HK-2 (cell line): ENCODE results near the gene SCAMP4.

ENCODE experiments used
- DNase-seq: peaks from one replicate; pipeline ENCODE4 v3.0.0-alpha.2; 2018; ENCODE audit not compliant: unreplicated experiment

SCAMP4 gene

DNA sequence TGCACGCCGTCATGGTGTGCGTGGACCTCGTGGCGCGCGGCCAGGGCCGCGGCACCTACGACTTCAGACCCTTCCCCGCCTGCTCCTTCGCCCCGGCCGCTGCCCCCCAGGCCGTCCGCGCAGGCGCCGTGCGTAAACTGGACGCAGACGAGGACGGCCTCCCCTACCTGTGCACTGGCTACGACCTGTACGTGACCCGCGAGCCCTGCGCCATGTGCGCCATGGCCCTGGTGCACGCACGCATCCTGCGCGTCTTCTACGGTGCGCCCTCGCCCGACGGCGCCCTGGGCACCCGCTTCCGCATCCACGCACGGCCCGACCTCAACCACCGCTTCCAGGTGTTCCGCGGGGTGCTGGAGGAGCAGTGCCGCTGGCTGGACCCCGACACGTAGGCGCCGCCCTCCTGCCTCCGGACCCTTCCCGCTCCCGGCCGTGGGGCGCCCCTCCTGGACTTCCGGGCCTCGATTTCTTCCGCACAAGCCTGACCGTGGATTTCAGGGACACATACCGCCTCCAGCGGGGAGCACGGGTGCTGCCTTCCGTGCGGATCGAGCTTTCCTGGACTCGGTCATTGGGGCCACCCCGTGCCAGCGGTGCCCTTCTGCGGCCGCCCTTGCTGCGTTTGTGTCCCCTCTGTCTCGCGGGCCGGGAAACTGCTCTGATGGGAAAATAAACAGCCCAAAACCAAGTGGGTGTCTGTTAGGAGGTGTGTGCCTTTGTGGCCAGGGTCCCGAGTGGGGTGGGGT lies 7.7 kb downstream of the SCAMP4 start:
- no peak for DNase-seq

DNA sequence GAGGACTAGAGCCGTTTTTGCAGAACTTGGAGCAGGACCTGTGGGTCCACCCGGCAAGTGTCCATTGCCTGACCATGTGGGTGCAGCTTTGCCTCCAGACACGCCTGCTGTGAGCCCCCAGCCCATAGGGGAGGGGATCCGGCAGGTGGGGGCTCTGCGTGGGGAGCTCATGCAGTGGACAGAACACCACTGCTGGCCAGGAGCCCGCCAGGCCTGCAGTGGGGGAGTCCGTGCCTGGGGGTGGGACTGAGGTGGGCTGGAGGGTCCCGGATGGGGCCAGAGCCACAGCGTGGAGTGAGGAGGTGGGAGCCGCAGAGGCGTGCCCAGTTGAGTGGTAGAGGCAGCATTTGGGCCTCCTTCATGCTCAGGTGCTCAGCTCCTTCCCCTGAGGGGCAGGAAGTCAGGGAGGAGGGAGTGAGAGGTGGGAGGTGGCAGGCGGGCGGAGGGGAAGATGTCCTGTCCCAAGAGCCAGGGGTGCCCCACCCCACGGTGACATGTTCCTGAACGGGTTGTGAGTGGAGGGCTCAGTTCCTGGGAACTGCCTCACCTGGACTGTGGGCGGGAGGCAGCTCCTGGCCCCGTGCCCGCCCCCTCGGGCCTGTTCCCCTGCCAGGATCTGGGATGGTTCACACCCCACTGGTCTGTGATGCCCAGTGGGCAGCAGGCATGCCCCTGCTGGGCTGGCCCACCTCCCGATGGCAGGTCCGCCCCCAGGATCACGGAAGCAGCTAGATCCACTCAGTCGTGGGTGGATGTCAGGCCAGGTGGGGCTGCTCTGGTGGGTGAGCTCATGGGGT lies 8.8 kb downstream of the SCAMP4 start:
- DNase-seq = no peak

DNA sequence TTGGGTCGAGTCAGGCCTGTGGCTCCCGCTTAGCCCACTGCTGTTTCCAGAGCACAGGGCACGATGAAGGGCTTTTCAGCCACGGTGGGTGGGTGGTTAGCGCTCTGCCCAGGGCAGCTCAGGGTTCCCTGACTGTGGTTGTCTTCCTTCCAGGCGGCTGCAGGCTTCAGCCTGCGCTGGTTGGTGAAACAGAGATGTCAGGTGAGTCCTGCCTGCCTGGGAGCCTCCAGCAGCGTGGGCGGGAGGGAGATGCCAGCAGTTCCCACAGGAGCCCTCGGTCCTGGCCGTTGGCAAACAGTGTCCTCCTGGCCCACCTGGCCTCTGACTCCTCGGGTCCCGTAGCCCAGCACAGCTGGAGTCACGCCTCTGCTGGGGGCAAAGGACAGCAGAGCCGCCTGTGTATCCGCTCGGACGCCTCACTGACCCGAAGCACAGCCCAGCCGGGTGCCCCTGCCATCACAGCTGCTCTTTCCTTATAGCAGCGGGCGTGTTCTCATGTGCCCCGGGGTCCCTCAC lies 9.7 kb downstream of the SCAMP4 start:
- no peak for DNase-seq

DNA sequence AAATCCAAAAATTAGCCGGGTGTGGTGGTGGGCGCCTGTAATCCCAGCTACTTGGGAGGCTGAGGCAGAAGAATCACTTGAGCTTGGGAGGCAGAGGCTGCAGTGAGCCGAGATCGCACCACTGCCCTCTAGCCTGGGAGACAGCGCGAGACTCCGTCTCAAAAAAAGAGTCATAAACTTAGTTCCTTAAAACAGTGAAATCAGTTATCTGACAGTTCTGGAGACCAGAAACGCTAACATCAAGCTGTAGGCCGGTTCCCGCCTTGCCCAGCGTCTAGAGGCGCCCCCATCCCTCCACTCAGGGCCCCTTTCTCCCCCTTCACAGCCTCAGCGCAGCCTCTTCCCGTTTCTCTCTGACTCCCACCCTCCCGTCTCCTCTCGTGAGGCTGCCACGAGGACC lies 11.9 kb downstream of the SCAMP4 start:
- DNase-seq = no peak

DNA sequence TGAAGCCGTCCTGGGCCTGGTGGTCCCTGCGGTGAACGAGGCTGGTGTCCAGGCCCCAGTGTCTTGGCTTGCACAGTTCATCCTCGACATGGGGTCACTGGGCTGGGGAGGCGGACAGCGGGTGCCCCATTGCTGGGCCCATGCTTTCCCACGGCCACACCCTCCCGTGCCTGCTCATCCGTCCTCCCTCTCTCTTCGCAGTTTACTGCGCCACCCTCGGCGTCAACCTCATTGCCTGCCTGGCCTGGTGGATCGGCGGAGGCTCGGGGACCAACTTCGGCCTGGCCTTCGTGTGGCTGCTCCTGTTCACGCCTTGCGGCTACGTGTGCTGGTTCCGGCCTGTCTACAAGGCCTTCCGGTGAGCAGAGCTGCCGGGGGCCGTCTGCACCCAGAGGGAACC lies 12.7 kb downstream of the SCAMP4 start:
- no peak for DNase-seq

DNA sequence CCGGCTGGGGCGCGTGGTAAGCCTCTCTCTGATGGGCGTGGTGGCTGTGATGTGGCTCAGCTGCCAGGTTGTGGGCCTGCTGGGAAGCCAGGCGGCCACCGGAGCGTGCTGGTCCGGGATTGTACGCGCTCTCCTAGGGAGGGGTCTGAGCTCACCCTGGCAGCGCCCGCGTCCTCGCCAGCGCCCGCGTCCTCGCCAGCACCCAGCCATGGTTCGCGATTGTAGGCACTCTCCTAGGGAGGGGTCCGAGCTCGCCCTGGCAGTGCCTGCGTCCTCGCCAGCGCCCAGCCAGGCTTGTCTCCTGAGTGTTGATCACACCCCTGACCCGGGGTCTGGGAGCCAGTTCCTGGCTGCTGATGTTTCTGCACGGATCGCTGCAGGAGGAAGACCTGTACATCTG lies 13.8 kb downstream of the SCAMP4 start:
- no peak for DNase-seq

DNA sequence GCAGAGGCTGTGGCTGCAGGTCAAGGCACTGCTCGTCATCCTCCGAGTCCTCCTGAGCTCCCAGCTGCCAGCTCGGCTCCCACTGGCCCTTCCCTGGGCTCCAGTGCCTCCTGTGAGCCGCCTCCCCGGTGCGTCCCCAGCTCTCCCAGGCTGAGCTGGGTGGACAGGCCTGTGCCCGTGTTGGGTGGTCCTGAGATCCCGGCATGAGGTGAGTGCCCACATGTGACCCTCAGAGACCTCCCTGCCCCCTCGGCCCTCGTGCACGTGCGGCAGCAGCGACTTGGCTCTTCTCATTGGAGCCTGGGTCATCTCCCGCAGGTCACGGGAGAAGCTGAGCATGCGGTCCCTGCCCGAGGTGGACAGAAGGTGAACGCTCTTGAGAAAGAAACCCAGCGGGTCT lies 15.4 kb downstream of the SCAMP4 start:
- DNase-seq = no peak

DNA sequence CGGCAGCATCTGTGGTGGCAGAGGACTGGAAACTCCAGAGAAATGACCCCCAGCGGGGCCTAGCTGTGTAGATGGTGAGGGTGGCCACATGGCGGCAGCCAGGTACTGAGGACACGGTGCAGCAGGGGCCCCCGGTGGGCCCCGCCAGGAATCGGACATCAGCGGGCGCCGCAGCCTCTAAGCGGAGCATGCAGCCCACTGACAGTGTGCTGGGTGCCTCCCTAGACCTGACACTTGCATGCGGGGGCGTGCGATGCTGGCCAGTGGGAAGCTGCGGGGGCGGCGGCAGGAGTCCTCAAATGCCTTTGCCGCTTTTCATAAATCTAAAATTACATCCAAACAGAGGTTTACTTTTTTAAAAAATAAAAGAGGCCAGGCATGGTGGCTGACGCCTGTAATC lies 16.1 kb downstream of the SCAMP4 start:
- DNase-seq = no peak

DNA sequence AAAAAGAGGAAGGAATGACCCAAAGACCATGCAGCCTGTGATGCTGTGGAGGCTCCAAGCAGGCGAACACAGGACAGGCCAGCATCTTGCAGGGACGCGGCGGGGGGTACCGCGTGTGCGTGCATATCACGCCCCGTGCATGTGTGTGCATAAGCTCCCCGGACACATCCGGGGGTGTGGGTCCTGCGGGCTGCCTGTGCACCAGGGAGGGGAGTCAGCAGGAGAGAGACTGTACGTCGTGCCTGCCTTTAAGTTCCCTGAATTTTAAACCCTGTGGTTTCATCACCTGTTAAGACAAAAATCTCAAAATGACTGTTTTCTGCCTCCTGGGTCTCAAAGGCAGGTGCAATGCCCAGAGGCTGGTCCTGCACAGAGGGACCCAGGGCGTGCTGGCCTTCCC lies 16.6 kb downstream of the SCAMP4 start:
- no peak for DNase-seq

DNA sequence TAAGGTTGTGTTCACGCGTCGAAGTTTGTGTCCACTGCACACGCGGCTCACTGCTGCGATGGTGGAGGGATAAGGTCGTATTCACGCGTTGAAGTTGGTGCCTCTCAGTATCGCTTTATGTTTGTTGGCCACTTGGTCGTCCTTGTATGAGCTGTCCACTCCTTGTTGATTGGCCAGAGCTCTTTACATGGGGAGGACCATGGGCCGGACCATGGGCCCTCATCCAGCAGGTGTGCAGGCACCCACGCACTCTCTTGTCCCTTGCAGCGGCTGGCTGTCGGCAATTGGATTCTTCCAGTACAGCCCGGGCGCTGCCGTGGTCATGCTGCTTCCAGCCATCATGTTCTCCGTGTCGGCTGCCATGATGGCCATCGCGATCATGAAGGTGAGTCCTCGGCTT lies 17.6 kb downstream of the SCAMP4 start:
- DNase-seq = no peak

DNA sequence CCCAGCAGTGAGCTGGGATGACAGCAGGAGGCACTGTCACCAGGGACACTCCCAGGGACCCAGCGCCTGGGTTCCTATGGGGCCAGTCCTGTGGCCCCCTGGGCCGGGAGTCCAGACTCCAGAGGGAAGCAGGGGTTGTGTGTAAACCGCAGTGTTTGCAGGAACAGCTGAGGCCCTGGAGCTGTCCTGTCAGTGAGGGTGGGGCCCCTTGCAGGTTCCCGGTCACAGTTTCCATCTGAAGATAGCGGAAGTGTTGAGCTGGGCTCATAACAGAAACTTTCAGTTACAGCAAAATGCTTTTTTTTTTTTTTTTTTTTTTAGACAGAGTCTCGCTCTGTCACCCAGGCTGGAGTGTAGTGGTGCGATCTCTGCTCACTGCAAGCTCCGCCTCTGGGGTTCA lies 18.1 kb downstream of the SCAMP4 start:
- DNase-seq = no peak

DNA sequence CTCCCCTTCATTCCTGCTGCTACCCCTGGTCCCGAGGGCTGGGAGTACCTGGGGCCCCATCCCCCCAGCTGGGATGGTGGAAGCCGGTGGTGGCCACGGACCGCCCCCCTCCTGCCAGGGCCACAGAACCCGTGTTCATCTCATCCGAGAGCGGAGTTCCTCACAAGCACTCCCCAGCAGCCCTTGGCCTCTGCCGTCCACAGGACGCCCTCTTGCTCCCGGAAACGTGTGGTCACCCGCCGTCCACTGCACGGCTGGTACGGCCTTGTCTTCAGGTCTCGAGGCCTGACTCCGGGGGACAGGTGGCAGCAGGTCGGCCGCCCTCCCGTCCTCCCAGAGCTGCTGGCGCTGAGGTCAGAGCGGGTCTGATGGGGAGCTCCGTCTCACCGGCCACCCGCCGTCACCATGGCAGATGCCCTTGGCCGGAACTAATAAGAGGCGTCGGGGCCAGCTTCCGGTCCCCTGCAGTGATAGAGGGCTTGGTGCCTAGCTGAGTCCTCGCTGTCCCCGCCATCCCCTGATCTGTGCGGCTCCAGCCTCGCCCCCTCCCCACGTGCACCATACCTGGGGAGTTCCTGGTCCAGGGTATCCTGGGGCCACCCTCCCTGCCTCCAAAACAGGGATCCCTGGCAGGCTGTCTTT lies 19.2 kb downstream of the SCAMP4 start:
- DNase-seq = no peak

DNA sequence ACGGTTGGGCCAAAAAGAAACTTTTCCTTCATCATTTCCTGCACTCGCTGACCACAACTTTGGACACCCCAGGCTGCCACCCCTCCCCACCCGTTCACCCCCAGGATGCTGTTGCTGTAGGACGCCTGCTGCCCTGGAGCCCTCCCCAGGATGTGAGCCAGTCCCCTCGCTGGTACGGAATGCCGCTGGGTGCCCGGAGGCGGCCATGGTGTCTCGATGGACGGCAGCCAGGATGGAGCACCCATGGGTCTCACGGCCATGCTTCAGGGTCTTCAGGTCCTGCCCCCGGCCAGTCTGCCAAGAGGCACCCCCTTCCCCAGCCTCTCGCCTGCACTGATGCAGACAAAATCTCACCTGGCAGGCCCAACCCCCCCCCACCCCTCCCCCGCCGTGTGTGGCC lies 20.3 kb downstream of the SCAMP4 start:
- DNase-seq = no peak

DNA sequence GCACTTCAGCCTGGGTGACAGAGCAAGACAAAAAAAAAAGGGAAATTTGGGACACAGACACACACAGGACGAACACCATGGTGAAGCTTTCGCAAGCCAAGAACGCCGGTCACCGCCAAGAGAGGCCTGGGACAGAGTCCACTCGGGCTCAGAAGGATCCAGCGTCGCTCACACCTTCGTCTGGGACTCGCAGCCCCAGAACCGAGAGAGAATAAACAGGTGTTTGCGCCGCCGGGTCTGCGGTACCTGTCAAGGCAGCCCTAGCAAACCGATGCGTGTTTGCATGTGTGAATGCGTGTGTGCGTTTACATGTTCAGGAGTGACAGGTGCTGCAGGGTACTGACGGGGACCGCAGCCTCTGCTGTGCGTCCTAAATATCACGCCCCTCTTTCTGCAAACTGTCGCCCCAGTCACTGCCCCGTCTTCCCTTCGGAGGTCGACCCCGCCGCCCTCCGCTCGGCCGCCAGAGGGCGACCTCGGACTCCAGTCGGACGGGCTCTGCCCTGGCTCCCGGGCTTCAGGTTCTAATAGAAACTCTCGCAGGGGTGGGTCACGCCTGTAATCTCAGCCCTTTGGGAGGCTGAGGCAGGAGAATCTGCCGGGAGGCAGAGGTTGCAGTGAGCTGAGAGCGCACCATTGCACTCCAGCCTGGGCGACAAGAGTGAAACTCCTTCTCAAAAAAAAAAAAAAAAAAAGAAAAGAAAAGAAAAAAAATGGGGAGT lies 24.0 kb downstream of the SCAMP4 start:
- DNase-seq = peak; percentile 80

DNA sequence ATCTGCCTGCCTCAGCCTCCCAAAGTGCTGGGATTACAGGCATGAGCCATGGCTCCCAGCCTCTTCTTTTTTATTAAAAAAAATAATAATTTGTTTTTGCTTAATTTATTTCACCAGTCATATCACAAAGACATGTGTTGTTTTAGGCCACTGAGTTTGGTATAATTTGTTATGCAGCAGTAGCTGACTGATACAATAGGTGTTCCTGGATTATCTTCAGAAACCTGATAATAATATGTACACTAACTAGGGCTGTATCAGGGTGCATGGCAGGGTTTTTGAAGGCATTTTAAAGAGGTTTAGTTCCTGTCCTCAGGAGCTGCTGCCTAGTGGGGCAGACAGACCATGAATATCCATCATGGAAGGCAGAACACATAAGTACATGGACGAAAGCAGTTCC lies 26.2 kb downstream of the SCAMP4 start:
- DNase-seq = no peak

DNA sequence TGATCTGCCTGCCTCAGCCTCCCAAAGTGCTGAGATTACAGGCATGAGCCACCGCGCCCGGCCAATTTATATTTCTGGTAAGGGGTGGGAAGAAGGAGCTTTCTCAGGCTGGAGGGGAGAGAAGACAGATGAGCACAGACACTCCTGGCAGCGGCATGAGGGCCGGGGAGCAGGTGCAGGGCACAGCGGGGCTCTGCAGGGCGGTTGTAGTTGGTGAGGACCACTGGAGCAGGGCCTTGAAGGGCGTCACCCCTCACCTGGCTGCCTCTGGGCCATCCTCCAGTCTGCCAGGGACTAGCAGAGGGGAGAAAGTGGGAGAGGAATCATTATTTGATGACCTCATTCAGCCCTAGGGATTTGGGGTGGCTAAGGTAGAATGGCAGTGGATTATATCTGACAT lies 27.2 kb downstream of the SCAMP4 start:
- no peak for DNase-seq

DNA sequence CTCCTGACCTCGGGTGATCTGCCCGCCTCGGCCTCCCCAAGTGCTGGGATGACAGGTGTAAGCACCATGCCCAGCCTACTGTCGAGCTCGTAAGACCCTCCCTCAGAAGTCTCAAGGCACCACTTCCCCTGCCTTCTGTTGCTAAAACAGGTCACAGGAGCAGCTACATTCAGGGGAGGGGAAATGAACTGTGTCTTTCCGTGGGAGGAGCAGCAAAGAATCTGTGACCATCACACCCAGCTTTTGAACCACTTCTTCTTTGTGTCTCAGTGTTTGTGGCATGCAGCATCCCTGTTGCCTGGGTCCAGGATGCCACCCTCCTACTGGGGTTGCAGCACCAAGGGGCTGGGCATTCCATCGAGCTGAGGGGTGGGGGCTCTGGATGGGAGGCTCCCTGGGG lies 28.0 kb downstream of the SCAMP4 start:
- DNase-seq = no peak

DNA sequence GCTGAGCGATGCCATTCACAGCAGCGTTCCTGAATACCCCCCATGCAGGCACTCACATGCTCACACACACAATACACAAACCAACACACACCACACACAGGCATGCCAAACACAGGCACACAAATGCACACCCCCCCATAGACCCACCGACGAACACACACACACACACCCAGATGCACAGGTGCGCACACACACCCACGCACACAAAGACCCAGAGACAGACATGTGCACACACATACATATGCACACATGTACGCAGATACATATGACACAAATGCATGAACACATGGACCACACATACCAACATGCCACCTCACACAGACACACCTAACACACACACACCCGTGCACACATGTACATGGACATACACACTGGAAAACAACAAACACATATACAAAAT lies 28.7 kb downstream of the SCAMP4 start:
- no peak for DNase-seq

DNA sequence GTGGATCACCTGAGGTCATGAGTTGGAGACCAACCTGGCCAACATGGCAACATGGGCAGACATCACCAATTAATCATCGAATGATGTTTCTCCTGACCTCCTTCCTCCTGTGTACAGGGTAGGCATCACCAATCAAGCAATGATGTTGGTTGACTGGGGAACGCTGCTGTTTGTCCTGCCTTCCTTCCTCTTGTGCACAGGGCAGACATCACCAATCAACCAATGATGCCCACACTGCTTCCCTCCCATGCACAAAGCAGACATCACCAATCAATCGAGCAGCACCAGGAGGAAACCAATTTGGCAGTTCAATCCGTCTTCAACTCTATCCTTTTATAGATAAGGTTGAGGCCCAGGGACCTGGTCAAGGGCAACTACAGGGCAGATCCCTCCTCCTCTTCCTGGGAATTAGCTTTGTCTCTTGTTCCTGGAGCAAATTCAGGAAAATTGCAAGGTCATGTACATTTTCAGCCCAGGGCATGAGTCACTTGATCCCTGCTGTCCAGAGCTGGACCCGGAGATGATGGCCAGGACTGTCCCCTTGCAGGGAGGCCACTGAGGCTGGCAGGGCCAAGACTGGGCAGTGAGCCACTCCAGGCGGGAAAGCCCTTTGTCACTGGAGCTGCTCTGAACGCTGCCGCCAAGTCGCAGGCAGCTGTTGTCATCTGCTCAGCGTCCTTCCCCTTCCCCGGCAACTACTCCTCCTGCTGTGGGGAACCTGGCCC lies 30.4 kb downstream of the SCAMP4 start:
- DNase-seq = no peak

DNA sequence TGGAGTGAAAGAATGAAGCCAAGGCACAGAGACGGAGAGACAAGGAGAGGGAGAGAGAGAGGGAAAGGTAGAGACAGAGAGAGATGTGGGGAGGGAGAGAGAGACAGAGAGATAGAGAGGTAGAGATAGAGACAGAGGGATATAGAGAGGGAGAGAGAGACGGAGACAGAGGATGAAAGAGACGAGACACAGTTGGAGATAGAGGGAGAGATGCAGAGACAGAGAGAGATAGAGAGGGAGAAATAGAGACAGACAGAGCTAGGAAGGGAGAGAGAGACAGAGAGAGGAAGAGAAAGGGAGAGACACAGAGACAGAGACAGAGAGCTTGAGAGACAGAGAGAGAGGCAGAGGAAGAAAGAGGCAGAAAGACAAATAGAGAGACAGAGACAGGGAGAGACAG lies 31.2 kb downstream of the SCAMP4 start:
- no peak for DNase-seq

DNA sequence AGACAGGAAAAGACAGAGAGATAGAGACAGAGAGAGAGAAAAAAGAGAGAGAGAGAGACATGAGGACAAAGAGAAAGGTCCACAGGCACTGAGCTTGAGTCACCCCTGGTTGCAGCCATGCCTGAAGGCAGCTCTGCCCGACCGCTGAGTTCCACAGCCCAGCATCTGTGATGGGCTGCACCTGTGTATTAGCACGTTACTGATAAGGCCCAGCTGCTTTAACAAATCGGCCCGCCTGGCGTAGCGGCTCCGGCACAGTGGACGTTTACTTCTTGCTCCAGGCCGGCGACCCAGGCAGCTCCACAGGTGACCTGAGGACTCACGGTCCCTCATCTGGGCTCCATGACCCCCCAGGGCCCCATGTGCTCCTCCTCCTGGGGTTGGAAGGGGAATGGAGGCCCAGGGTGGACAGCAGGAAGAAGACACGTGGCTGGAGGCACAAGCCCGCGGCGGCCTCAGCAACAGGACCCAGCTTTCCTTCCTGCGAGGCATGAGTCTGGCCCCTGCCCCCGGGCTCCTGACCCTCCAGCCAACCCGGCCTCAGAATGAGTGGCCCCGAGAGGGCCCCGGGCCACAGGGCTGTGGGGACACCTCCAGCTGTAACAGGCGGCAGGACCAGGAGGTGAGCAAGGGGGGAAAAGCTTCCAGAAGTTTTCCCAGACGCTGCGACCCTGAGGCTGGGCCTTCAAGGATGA lies 31.9 kb downstream of the SCAMP4 start:
- DNase-seq = no peak
